Dedifferentiated amniotic fluid mesenchymal stem cell (primary cell): ENCODE data around the gene TPPP2.
"Not testable (repeated sequence)": the region's sequence is repeated elsewhere in the genome, so short reads cannot be mapped to it uniquely, and the experiment has no call there.

Source experiments
- DNase-seq: peaks from one replicate; pipeline ENCODE4 v3.0.0-alpha.2; 2016; ENCODE audit errors: extremely low spot score

TPPP2 gene

DNA sequence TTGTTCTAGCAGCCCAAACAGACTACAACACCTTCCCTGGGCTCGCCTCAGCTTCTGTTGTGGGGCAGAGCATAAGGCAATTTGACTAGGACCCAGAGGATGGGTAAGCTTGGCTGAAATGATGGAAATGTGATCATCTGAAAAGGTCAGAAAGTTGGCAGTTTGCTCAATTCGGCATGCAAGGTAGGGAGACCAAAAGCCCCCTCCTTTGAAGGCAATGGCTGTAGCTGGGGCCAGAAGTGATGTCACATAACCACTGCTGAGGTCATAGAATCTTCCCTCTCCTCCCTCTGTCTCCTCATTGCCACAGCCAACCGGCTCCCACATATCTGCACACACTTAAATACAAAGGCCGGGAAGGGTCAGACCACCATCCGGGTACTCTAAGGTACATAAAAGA is at the start of gene TPPP2:
TPPP2 (plus strand) TSS at position 301 of the 400 bp plus-strand sequence. CDS start 365 bp downstream, outside the sequence.
- no peak for DNase-seq

DNA sequence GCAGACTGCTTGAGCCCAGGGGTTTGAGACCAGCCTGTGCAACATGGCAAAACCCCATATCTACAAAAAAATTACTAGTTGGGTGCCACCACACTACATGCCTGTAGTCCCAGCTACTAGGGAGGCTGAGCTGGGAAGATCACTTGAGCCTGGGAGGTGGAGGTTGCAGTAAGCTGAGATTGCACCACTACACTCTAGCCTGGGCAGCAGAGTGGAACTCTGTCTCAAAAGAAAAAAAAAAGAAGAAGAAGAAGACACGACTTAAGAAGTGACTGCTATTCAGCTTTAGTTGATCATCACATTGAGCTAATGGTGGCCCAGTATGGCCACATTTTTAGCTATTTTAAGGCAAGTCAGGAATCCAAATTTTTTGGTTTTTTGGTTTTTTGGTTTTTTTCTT is 49.1 kb upstream of the TPPP2 start:
- no peak for DNase-seq

DNA sequence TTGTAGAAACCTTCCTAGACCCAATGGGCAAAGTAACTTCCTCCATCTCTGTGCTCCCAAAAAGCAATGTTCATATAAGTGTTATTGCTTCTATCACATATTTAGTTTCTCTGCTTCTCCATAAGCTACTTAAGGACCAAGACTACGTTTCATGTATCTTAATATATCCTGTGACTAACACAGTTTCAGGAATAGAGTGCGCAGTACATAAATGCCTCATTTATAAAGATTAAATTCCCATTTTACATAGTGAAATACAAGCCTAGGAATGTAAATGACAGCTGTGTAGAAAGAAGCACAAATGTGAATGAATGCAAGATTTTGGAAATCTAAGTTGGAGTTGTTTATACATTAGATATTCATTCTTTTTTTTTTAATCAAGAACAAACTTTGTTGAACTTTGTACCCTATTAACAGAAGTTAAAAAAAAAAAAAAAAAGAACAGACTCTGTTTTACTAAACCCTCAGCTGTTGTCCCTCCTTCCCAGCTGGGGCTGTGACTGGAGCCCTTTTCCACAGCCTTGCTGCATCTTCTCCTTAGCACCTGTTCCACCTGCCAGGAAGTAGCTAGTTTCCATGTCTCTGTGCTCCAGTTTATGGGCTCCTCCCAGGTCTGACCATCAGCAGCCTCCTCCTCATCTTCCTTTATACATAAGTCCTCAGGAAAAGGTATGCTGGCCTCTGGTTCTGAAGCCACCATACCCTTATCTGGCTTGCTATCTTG is 47.2 kb upstream of the TPPP2 start:
- DNase-seq: no peak

DNA sequence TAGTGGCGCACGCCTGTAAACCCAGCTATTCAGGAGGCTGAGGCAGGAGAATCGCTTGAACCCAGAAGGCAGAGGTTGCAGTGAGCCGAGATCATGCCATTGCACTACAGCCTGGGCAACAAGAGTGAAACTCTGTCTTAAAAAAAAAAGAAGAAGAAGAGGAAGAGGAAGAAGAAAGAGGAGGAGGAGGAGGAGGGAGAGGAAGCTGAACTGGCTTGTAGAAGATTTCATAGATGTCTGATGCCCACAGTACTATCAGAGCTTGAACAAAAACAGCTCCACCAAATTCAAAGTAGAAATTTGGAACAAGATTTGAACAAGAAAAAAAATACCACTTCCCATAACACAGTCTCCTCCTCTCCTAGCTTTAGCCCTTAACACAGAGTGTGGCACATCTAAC is 44.4 kb upstream of the TPPP2 start:
- DNase-seq: not testable (repeated sequence)

DNA sequence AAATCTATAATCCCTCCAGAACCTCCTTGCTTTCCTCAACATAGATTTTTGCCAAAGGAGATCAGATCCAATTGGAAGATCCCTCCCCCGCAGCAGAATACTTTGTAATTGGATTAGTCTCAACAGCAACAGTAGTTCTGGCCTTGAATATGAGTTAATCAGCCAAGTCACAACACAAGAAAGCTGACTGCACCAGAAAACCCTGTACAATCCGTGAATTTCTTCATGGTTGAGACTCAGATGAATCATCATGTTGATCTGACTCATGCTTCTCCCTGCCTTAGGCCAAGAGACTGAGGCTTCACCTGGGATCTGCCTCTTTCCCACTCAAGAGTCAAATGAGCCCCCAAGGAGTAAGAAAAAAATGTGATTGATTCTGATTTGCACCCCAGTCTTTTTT is 43.2 kb upstream of the TPPP2 start:
- peak; percentile 90 for DNase-seq

DNA sequence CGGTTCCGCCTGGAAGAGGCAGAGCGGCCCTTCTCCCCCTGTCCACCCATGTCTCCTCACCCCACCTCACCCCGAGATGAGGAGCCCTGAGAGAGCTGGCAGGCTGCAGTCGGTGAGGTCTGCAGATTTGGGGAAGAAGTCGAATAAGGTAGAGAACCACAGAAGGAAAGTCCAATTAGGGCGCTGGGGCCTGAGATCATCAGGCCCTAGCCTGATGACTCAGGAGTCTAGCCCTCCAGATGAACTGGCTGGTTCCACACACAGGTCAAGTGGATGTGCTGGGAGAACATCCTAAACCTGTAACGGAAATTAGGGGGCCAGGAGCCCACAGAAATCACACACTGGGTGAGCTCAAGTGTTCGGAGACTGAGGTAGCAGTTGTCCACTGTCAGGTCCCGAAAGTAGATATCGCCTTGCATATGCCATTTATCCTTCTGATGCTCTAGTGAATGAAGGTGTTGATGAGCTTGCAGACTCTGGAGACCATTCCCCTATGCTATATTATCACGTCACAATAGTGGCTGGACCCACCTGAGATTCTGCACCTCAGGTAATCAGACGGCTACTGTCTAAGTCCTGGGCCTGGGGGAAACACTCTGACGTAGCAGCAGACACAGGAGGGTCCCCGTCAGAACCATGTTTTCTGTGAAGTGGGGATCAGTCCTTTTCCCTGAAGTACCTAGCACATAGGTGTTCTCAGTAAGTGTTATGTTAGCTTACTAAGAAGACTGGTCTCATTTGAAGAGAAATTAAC is 41.1 kb upstream of the TPPP2 start:
- no peak for DNase-seq

DNA sequence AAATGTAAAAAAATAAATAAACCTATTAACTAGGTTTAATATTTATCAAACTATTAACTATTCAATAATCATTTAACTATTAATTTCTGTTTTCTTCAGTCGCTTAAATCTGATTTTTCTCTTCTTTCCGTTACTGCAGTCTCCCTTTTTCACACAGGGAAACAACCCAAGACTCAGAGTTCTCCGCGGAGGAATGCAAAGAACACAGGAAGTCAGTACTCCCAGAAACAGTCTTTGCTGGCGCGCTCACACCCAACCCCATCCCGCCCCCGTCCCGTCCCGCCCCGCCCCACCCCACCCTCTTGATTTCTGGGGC is 40.6 kb upstream of the TPPP2 start:
- DNase-seq: no peak

DNA sequence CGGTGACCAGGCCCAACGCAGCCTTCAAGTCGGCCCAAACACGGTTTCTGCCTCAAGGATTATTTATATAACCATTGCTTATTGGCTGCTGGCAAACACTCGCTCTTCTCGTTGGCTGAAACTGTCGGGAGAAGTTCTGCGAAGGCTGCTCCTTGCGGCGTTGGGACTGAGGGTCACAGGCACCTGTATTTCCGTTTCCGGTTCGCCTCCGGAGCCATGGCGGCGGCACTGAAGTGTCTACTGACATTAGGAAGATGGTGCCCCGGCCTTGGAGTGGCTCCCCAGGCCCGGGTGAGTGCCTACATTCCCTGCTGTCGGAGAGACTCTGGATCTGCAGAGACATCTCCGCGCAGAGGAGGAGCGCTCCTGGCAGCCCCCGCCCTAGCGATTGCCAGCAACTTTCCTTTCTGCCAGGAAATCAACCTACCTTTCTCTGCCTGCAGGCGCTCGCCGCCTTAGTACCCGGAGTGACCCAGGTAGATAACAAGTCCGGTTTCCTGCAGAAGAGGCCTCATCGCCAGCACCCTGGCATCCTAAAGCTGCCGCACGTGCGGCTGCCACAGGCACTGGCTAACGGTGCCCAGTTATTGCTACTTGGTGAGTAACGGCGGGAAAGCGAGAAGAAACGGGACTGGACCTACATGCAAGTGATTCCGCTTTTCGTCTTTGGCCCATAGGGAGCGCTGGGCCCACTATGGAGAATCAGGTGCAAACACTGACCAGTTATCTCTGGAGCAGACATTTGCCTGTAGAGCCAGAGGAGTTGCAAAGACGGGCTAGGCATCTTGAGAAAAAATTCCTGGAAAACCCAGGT is 40.0 kb upstream of the TPPP2 start, which contains the start of gene METTL17:
METTL17 (plus strand) TSS at position 194 of the 814 bp plus-strand sequence; CDS start at position 217, 23 bp downstream.
- DNase-seq: peak; percentile 99

DNA sequence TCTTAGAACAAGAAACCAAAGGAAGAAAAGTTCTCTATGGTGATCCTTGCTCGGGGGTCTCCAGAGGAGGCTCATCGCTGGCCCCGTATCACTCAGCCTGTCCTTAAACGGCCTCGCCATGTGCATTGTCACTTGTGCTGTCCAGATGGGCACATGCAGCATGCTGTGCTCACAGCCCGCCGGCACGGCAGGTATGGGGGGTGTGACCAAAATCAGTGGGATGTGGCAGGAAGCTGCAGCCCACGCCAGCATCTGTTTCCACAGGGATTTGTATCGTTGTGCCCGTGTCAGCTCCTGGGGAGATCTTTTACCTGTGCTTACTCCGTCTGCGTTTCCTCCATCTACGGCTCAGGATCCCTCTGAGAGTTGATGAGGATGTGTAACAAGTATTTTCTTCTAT is 33.5 kb upstream of the TPPP2 start:
- DNase-seq: no peak

DNA sequence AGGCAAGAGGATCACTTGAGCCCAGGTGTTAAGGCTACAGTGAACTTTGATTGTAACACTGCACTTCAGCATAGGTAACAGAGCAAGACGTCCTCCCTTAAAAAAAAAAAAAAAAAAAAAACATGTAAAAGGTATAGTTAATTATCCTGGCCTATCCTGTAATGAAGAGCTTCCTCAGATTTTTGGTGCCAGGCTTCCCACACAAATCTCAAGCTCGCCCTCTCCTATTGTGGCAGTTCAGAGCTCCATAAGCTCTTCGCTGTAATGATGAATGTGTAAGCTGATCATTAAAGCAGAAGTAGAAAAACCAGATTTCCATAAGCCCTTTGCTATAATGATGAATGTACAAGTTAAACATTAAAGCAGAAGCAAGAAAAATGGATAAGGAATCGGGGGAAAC is 32.9 kb upstream of the TPPP2 start:
- DNase-seq: no peak

DNA sequence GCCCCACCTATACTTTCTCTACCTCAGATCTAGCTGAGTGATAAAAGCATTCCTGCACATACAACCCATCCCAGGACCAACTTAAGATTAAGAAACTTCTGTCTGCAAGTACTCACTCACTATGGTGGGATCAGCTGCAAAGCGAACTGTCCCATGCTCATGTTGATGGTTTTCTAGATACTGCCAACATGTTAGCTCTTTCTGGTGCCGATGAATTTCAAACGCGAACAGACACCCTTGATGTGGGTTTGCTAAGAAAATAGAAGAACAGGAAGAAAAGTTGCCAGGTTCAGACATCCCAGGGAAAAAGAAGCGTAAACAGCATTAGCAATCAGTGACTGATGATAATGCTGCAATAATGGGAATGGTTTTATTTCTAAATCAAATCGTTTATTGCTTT is 32.5 kb upstream of the TPPP2 start:
- no peak for DNase-seq

DNA sequence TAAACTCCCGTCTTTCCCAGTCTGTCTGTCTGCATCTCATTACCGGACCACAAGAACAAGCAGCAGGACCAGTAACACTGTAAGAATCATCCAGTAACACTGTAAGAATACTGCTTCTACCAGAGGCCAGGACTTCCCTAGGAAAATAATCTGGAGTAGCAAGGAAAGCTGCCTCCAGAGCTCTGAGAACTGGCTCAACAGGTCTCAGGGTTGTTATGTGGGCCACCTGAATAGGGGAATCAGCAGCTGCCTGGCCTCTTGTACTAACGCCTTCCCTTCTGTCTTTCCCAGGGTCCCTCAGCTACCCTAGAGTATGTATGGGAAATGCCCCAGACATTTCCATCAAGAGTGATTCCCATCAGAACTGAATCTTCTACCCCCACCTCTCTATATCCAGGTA is 31.9 kb upstream of the TPPP2 start:
- no peak for DNase-seq

DNA sequence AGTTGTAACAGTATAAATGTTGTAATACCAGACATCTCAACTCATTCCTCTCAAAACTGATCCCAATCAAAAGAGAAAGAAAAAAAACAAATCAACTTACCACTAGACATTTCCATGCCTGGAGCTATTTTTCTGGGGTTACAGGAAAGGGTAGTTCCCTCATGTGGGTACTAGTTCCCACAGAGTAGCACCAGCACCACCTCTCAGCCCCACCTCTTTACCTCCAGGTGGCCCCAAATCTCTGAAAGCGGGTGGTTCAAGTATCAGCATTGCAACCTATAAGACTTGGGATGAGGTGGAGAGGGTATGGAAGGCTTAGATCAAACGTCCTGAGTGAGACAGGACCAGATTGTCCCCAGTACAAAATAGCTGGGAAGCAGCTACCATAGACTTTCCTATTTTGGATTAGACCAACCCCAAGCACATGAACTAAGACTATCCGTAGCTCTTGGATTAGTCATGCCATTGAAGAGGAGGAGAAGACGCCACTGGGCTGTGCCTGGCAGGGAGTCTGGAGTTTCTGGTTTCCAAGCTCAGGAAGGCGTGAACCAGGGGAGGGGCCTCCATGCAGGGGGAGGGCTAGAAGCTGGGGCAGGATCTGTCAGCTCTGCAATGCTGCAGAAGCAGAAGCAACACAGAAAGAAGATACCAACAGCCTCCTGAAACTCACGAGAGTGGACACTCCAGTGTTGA is 31.2 kb upstream of the TPPP2 start, which contains the start of gene SLC39A2:
SLC39A2 (plus strand) TSS at position 620 of the 693 bp plus-strand sequence. CDS start 154 bp downstream, outside the sequence.
- peak; percentile 52 for DNase-seq

DNA sequence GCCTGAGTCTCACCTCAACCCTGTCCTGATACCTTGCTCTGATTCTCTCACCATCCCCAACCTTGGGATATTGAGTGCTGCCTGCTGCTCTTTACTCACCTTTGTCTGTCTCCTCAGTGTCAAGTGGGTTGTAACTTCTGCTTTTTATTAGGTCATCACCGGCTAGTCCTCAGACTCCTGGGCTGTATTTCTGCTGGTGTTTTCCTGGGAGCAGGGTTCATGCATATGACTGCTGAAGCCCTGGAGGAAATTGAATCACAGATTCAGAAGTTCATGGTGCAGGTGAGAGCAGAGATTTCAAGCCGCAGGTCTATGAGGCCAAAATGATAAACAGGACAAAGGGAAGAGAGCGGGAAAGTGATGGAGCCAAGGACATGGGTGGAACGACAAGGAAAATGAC is 30.4 kb upstream of the TPPP2 start:
- no peak for DNase-seq

DNA sequence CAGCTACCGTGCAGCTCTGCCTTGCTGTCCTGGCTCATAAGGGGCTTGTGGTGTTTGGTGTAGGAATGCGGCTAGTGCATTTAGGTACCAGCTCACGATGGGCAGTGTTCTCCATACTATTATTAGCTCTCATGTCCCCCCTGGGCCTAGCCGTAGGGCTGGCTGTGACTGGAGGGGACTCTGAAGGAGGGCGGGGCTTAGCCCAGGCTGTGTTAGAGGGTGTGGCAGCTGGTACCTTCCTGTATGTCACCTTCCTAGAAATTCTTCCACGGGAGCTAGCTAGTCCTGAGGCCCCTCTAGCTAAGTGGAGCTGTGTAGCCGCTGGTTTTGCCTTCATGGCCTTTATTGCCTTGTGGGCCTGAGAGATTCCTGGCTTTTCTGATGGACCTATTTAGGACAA is 28.8 kb upstream of the TPPP2 start:
- no peak for DNase-seq

DNA sequence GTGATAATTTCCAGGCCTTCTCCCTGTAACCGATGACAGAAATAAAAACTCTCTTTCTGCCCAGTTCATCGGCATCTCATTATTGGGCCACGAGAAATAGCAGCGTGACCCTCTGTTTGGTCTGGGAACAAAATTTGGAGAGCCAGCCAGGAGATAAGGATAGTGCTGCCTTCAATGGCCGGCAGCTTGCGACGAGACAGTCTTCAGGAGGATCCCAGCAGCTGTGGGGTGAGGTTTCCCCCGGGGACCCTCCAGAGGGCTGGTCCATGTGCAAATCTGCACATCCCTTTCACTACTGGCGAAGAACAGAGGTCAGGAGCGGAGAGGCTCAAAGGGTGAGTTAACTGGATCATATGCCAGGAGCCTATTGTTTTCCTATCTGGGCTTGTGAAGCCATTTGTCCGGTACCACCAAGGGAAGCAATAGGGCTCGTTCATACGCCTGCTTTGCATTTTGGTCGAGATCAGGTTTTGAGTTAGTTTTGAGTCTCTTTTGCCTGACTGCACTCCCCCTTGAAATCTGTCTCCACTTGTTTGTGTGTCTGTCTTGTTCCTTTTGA is 26.1 kb upstream of the TPPP2 start:
- no peak for DNase-seq

DNA sequence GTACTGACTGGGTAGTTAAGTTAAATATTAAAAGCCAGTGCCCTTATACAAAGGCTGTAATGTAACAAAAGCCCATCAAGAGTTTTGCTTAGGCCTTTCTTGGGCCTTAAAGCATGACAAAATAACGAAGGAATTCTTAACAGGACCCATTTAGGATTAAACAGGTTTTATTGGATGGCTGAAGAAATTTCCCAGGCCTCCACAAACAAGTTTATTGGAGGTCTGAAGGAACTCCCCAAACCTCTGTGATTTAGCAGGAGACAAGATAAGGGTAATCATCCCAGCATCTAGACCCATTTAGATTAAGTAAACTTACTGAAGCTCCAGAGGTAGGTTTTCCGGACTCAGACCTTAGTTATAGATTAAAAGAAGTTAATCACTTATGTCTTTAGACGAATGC is 20.3 kb upstream of the TPPP2 start:
- not testable (repeated sequence) for DNase-seq

DNA sequence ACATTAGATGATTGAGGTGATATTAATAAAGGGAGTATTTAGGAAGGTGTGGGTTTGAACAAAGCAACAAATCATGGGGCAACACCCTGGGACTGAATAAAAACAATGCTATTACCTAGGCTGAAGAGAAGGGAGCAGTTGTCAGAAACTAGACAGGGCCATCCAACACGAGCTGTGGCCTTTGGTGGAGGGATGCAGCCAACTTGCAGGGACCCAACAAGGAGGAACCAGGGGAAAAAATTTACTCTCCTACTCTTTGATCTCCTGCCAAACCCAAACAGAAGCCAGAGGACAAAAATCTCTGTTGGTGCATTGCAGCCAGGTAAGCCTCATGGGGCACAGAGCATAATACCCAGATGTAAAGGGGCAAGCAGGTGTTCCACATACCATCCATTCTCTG is 18.9 kb upstream of the TPPP2 start:
- no peak for DNase-seq

DNA sequence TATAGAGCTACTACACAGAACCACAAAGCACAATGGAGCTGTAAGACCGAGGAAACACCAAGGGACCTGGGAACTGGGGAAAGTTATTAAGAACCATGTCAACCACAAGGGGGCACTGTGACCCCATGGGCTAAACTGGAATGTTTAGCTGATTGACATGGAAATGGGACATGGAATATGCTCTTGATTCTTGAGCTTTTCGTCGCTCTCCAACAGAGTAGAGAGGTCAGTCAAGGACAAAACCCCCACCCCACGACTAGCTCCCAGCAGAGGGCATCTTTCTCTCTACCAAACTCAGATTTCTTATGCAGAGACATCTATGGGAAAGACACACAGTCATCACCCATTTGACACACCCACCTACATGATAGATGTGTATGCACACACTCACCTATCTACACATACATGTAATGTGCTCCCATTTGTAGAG is 15.2 kb upstream of the TPPP2 start:
- peak; percentile 82 for DNase-seq

DNA sequence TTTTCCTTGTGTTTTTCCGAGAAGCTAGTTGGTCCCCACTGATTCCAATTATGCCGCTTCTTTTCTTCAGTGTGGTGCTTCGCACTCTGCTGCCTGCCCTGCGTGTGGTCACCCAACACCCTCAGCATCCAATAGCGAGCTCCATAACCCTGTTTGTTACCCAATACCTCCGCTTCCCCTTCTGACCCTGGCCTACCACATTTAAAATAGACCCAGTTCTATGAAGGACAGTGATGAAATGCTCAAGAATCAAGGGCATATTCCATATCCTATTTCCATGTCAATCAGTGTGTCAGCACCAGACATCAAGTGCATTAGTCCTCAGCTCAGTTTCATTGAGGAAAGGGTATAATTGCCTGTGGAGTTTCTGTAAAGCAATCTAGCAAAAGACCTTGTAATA is 14.7 kb upstream of the TPPP2 start:
- no peak for DNase-seq

DNA sequence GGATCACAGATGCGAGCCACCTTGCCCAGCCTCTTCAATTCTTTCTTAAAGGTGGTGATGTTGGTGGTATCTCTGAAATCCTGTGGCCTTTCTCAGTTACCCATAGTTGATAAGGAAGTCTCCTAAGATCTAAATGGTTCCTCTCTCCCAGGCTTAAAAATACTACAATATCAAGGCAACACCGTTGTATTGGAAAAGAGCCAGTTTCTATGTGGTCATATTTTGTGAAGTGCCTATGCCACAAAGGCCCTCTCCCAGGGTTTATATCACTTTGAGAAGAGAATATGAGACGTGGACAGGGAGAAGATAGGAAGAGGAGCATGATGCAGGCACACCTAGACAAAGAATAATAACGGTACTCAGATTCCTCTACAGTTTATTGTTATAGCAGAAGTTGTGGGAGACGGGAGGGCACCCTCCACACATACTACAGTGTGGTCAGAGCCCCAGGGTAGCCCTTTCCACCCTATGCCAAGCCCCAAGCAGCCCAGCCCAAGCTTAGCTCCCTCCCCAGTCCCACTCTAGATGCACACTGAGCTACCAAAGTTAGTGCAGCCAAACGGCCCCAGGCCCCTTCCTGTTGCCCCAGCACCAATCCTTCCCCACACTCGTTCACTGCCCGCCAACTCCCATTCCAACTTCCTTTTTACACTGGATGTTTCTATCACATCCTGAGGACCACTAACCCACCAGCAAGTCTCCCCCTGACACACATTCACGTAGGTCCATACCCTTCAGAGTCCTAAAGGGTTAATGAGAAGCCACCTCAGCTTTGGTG is 13.4 kb upstream of the TPPP2 start:
- no peak for DNase-seq
